HepG2 (cell line): ENCODE measurements around the gene SH3D21. TPM values are rescaled to one million over a fixed set of nuclear protein-coding genes. Genes with fewer than 3 reads are reported as not detected.

Source experiments
- ATAC-seq: fragments of 200-7000 bp; cut with Tn5 transposase; 3 replicates; pipeline ENCODE4 v1.9.1; 2020; ENCODE audit warnings: mild to moderate bottlenecking, moderate library complexity
- BruUV-seq: library from RNA; stranded (reverse); fragments of 400-500 nt; replicated peaks from 2 replicates; lab custom pipeline; 2021; lab: Mats Ljungman, UMichigan
- CTCF ChIA-PET: fragments of 300-600 bp; formaldehyde crosslinking; extraction: SDS; loops from one replicate; lab custom pipeline; 2021; ENCODE audit warnings: low total read pairs, inconsistent platforms, low intra/inter-chr PET ratio; lab: Yijun Ruan, JAX
- POLR2A ChIA-PET: fragments of 350-600 bp; sonication (Branson Sonifier 250); formaldehyde crosslinking; loops from one replicate; lab custom pipeline; 2020; ENCODE audit warnings: antibody characterized with exemption, inconsistent platforms; lab: Yijun Ruan, JAX
- DNase-seq: peaks from one replicate; pipeline ENCODE4 v3.0.0-alpha.2; 2015; ENCODE audit warnings: low spot score
- FAIRE-seq: peaks from 3 replicates; lab custom pipeline; 2011; peaks lifted over from hg19 to GRCh38; lab: Jason Lieb, UNC
- H2AFZ ChIP-seq: one replicate; pipeline ENCODE4 v1.6.1; 2011; ENCODE audit warnings: low read length, inconsistent platforms
- H3K27ac ChIP-seq: fragments of 300-600 bp; 3 replicates; pipeline ENCODE4 v1.8.0; 2011; ENCODE audit warnings: mixed run types, mild to moderate bottlenecking, mixed read lengths, low read length, inconsistent platforms; ENCODE audit not compliant: insufficient read depth; ENCODE audit errors: extremely low read length
- H3K27me3 ChIP-seq, 2 experiments: fragments of 200-600 bp in 1 of 2; 2 replicates in 1 of 2; 3 replicates in 1 of 2; pipeline versions ENCODE4 v1.6.0 to v1.8.0; 2011; ENCODE audit warnings: low read length in 2 of 2, mild to moderate bottlenecking in 2 of 2, moderate library complexity in 2 of 2, inconsistent platforms in 1 of 2; ENCODE audit not compliant: insufficient read depth in 2 of 2, control insufficient read depth in 1 of 2
- H3K36me3 ChIP-seq, 2 experiments: fragments of 200-600 bp in 1 of 2; replicated peaks in 1 of 2; 2 replicates in 1 of 2; 3 replicates in 1 of 2; pipeline versions ENCODE4 v1.5.1 to v1.8.0; 2011; ENCODE audit warnings: low read length in 2 of 2, inconsistent platforms in 1 of 2; ENCODE audit not compliant: insufficient read depth in 2 of 2, control insufficient read depth in 1 of 2
- H3K4me1 ChIP-seq: 2 replicates; pipeline ENCODE4 v1.5.1; 2012; ENCODE audit warnings: low read length, inconsistent platforms; ENCODE audit not compliant: insufficient read depth
- H3K4me2 ChIP-seq: 2 replicates; pipeline ENCODE4 v1.6.0; 2011; ENCODE audit warnings: low read depth, low read length, inconsistent platforms
- H3K4me3 ChIP-seq, 3 experiments: fragments of 200-600 bp in 1 of 3; sonication (generic), shearing (Covaris generic) in 1 of 3; replicated peaks in 1 of 3; 2 replicates each; pipeline ENCODE4 v1.5.1; 2011 to 2016; ENCODE audit warnings: low read length in 3 of 3, inconsistent platforms in 2 of 3, low read depth in 2 of 3, mild to moderate bottlenecking in 2 of 3, control low read depth in 1 of 3, mixed read lengths in 1 of 3; ENCODE audit not compliant: insufficient read depth in 1 of 3
- H3K79me2 ChIP-seq: one replicate; pipeline ENCODE4 v1.6.1; 2011; ENCODE audit warnings: low read length, inconsistent platforms; ENCODE audit not compliant: insufficient read depth
- H3K9ac ChIP-seq: 2 replicates; pipeline ENCODE4 v1.6.0; 2011; ENCODE audit warnings: mild to moderate bottlenecking, low read depth, low read length, inconsistent platforms; ENCODE audit not compliant: insufficient read depth
- H3K9me3 ChIP-seq: 2 replicates; pipeline ENCODE4 v1.5.1; 2012; ENCODE audit warnings: mild to moderate bottlenecking, low read length
- H4K20me1 ChIP-seq: 2 replicates; pipeline ENCODE4 v1.6.0; 2011; ENCODE audit warnings: inconsistent platforms, mild to moderate bottlenecking, low read length, moderate library complexity; ENCODE audit not compliant: insufficient read depth
- ARNT ChIP-seq: fragments of 450-650 bp; IDR thresholded peaks from 2 replicates; pipeline ENCODE4 v1.6.1; 2017
- ATAD3A ChIP-seq: sonication (generic); formaldehyde crosslinking; IDR thresholded peaks from 2 replicates; pipeline ENCODE4 v1.4.0; 2020; ENCODE audit warnings: missing genetic modification reagents
- FOXP1 ChIP-seq, 2 experiments: fragments of 450-650 bp in 1 of 2; IDR thresholded peaks; 2 replicates each; pipeline ENCODE4 v1.6.1; 2017 to 2018; ENCODE audit warnings: antibody characterized with exemption in 1 of 2
- MAFG ChIP-seq: sonication (generic); formaldehyde crosslinking; IDR thresholded peaks from 2 replicates; pipeline ENCODE4 v1.5.1; 2020; ENCODE audit warnings: mild to moderate bottlenecking, missing genetic modification reagents
- RARA ChIP-seq: IDR thresholded peaks from 2 replicates; pipeline ENCODE4 v1.6.1; 2016; ENCODE audit warnings: missing genetic modification reagents, missing compliant biosample characterization
- RFXAP ChIP-seq: sonication (generic); formaldehyde crosslinking; IDR thresholded peaks from 2 replicates; pipeline ENCODE4 v1.4.0; 2020; ENCODE audit warnings: missing genetic modification reagents, borderline replicate concordance
- TCF12 ChIP-seq, 2 experiments: fragments of 450-650 bp in 1 of 2; sonication (generic) in 1 of 2; formaldehyde crosslinking in 1 of 2; IDR thresholded peaks; 2 replicates each; pipeline versions ENCODE4 v1.6.1 to v1.8.0; 2017 to 2022; ENCODE audit warnings: antibody characterized with exemption in 1 of 2, mild to moderate bottlenecking in 1 of 2, missing genetic modification reagents in 1 of 2, moderate library complexity in 1 of 2
- TCF7 ChIP-seq: sonication (generic); IDR thresholded peaks from 2 replicates; pipeline ENCODE4 v1.6.1; 2016; ENCODE audit warnings: antibody characterized with exemption, low read depth
- TEAD3 ChIP-seq: optimal IDR thresholded peaks from 2 replicates; pipeline ENCODE3; 2016; ENCODE audit warnings: borderline replicate concordance
- TFDP2 ChIP-seq: sonication (generic); formaldehyde crosslinking; IDR thresholded peaks from 2 replicates; pipeline ENCODE4 v1.4.0; 2020; ENCODE audit warnings: missing genetic modification reagents
- THAP9 ChIP-seq: sonication (generic); formaldehyde crosslinking; IDR thresholded peaks from 2 replicates; pipeline ENCODE4; 2020; ENCODE audit warnings: missing genetic modification reagents, mild to moderate bottlenecking, borderline replicate concordance
- ZBTB7A ChIP-seq: sonication (generic); formaldehyde crosslinking; IDR thresholded peaks from 2 replicates; pipeline ENCODE4 v1.8.0; 2022; ENCODE audit warnings: mild to moderate bottlenecking, missing genetic modification reagents
- ZNF17 ChIP-seq: sonication (generic); formaldehyde crosslinking; IDR thresholded peaks from 2 replicates; pipeline ENCODE4 v1.5.0; 2020; ENCODE audit warnings: mild to moderate bottlenecking, missing genetic modification reagents
- ZNF792 ChIP-seq: IDR thresholded peaks from 2 replicates; pipeline ENCODE4 v1.6.1; 2016
- ZSCAN9 ChIP-seq: IDR thresholded peaks from 2 replicates; pipeline ENCODE4 v1.6.1; 2016; ENCODE audit warnings: borderline replicate concordance
- WGBS: methylation state at CpG from one replicate; pipeline ENCODE4 v1.1.6; 2017; ENCODE audit warnings: low lambda C conversion rate; 5-methylcytosine and 5-hydroxymethylcytosine counted together
- in situ Hi-C: cut with HindIII; loops from 2 replicates; pipeline ENCODE4 v1.10.0; 2017; ENCODE audit warnings: low pct_unique_long_range_greater_than_20kb; ENCODE audit not compliant: extremely low pct_ligation_motif_present
- intact Hi-C: fragments of 100-400 bp; cut with micrococcal nuclease; formaldehyde crosslinking; loops from one replicate; pipeline ENCODE4 v1.10.0; 2022; ENCODE audit not compliant: unreplicated experiment
- polyA plus RNA-seq, 8 experiments: library from polyadenylated mRNA; depleted of rRNA in 3 of 8; stranded (reverse) in 7 of 8; unstranded in 1 of 8; fragments of >200 nt; fragmentation: Illumina TruSeq in 4 of 8; extraction: Trizol in 4 of 8; gene quantifications; 2 replicates each; pipeline versions ENCODE4 v1.2.1 to v1.2.3, GENCODE V29; 2011 to 2016; ENCODE audit warnings: low read depth in 4 of 8, missing spikeins in 1 of 8, mixed read lengths in 1 of 8; ENCODE audit not compliant: insufficient read depth in 1 of 8
- total RNA-seq, 5 experiments: library from RNA; depleted of rRNA; stranded (reverse); fragments of >200 nt; fragmentation: Illumina TruSeq; extraction: Trizol; gene quantifications; 2 replicates each; pipeline ENCODE4 v1.2.3, GENCODE V29; 2016; ENCODE audit warnings: low read depth in 1 of 5
- TF ChIP-seq, protein P1 (sequence below): sonication (generic); formaldehyde crosslinking; IDR thresholded peaks from 2 replicates; pipeline ENCODE4 v1.5.1; 2020; ENCODE audit warnings: missing genetic modification reagents, mild to moderate bottlenecking, borderline replicate concordance
- TF ChIP-seq, protein P2 (sequence below): sonication (generic); formaldehyde crosslinking; IDR thresholded peaks from 2 replicates; pipeline ENCODE4 v1.4.0; 2020; ENCODE audit warnings: mild to moderate bottlenecking, missing genetic modification reagents, borderline replicate concordance

Gene SH3D21
- total and polyA plus RNA-seq, 2 of the 13 experiments (the other 11 are each of a cell fraction or from before 2014, with no cell fraction given), result 5.1 to 8.6 TPM

- in situ Hi-C loops (no loop called here), intact Hi-C loops (no loop called here)
- DNase-seq, result no peak
- POLR2A ChIA-PET, result interaction anchor here (1.3 kb wide), 1 partner anchor 73 kb away, joined by 5 read pairs; no protein-coding TSS in a partner anchor
- Histone ChIP-seq H3K9me3 (no peaks in the 10 kb centered on the region), H3K27ac (no peak overlapping the region), H3K4me3 (no peak overlapping the region; a peak in 1 of 6 replicates), H3K4me2 (0 out of 2 replicates have a peak overlapping the region, but pooled peaks have one; percentile 0), H2AFZ (no peak overlapping the region), H4K20me1 (no peaks in the 10 kb centered on the region), H3K36me3 (no peaks in the 10 kb centered on the region), H3K4me1 (peaks cover 66% of the 10 kb centered on the region), H3K27me3 (peaks cover 0 to 25% of the 10 kb centered on the region in 2 experiments; a peak in 3 of 5 replicates), H3K9ac (0 out of 2 replicates have a peak overlapping the region, but pooled peaks have one; percentile 2), H3K79me2 (no peaks in the 10 kb centered on the region)
- ATAC-seq, result peak; percentile 15
- BruUV-seq, result no TSS peak
- 6% methylated on average over 3 of the region's 6 CpGs for WGBS
- CTCF ChIA-PET, result no interaction called here
- no peak for FAIRE-seq
- TF ChIP-seq ATAD3A, result no peak
- TF ChIP-seq ARNT, result no peak
- TF ChIP-seq ZSCAN9 (CRISPR knock-in tag), result no peak
- TF ChIP-seq ZNF17 (CRISPR knock-in tag), result no peak
- no peak for TF ChIP-seq MAFG (CRISPR knock-in tag)
- TF ChIP-seq ZBTB7A (CRISPR knock-in tag), result no peak
- no peak for TF ChIP-seq ZNF792 (CRISPR knock-in tag)
- TF ChIP-seq, protein P1, sequence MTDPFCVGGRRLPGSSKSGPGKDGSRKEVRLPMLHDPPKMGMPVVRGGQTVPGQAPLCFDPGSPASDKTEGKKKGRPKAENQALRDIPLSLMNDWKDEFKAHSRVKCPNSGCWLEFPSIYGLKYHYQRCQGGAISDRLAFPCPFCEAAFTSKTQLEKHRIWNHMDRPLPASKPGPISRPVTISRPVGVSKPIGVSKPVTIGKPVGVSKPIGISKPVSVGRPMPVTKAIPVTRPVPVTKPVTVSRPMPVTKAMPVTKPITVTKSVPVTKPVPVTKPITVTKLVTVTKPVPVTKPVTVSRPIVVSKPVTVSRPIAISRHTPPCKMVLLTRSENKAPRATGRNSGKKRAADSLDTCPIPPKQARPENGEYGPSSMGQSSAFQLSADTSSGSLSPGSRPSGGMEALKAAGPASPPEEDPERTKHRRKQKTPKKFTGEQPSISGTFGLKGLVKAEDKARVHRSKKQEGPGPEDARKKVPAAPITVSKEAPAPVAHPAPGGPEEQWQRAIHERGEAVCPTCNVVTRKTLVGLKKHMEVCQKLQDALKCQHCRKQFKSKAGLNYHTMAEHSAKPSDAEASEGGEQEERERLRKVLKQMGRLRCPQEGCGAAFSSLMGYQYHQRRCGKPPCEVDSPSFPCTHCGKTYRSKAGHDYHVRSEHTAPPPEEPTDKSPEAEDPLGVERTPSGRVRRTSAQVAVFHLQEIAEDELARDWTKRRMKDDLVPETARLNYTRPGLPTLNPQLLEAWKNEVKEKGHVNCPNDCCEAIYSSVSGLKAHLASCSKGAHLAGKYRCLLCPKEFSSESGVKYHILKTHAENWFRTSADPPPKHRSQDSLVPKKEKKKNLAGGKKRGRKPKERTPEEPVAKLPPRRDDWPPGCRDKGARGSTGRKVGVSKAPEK (CRISPR knock-in tag), result no peak
- TF ChIP-seq TCF12 (IDR thresholded peaks at IDR 0.05), result no peak
- no peak for TF ChIP-seq TCF12 (CRISPR knock-in tag; IDR thresholded peaks at IDR 0.05)
- no peak for TF ChIP-seq RARA (CRISPR knock-in tag)
- no peak for TF ChIP-seq THAP9 (CRISPR knock-in tag)
- TF ChIP-seq TCF7, result no peak
- TF ChIP-seq, protein P2, sequence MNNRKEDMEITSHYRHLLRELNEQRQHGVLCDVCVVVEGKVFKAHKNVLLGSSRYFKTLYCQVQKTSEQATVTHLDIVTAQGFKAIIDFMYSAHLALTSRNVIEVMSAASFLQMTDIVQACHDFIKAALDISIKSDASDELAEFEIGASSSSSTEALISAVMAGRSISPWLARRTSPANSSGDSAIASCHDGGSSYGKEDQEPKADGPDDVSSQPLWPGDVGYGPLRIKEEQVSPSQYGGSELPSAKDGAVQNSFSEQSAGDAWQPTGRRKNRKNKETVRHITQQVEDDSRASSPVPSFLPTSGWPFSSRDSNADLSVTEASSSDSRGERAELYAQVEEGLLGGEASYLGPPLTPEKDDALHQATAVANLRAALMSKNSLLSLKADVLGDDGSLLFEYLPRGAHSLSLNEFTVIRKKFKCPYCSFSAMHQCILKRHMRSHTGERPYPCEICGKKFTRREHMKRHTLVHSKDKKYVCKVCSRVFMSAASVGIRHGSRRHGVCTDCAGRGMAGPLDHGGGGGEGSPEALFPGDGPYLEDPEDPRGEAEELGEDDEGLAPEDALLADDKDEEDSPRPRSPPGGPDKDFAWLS (CRISPR knock-in tag), result no peak
- no peak for TF ChIP-seq FOXP1 (IDR thresholded peaks at IDR 0.05)
- no peak for TF ChIP-seq FOXP1 (CRISPR knock-in tag; IDR thresholded peaks at IDR 0.05)
- TF ChIP-seq TEAD3, result no peak
- no peak for TF ChIP-seq TFDP2 (CRISPR knock-in tag)
- TF ChIP-seq RFXAP (CRISPR knock-in tag), result no peak
These were observed 21.9 kb downstream of the SH3D21 start for GRCh38 chr1:36328088-36328480.
